GM12874 (cell line): ENCODE data around the gene SSBP4.
A peak's percentile ranks its signal among the peaks of the same experiment; 100 is the strongest.

Experiments
- CTCF ChIP-seq: IDR thresholded peaks from 2 replicates; pipeline ENCODE4 v1.5.1; 2011; ENCODE audit warnings: low read depth, mild to moderate bottlenecking, control low read depth, low read length, moderate library complexity; ENCODE audit not compliant: insufficient read depth

SSBP4 gene

GRCh38 chr19:18450021-18450930 is 31.1 kb downstream of the SSBP4 start:
- no peak for TF ChIP-seq CTCF

- peak; percentile 99 for TF ChIP-seq CTCF
Measured at GRCh38 chr19:18450931-18451836, 32.0 kb downstream of the SSBP4 start.

GRCh38 chr19:18452386-18452785 is 33.2 kb downstream of the SSBP4 start:
- no peak for TF ChIP-seq CTCF

GRCh38 chr19:18453269-18454024 is 34.2 kb downstream of the SSBP4 start:
- TF ChIP-seq CTCF: no peak

GRCh38 chr19:18456279-18456678 is 37.1 kb downstream of the SSBP4 start:
- no peak for TF ChIP-seq CTCF

- no peak for TF ChIP-seq CTCF
Measured at GRCh38 chr19:18456974-18457373, 37.8 kb downstream of the SSBP4 start.
